ENCODE measurements around the gene NR1H2. TPM values are rescaled to one million over a fixed set of nuclear protein-coding genes. Genes with fewer than 3 reads are reported as not detected.
A peak's percentile ranks its signal among the peaks of the same experiment; 100 is the strongest.
"Not testable (repeated sequence)": the region's sequence is repeated elsewhere in the genome, so short reads cannot be mapped to it uniquely, and the experiment has no call there.

The NR1H2 gene
- total and polyA plus RNA-seq, 5 donors from 2014 or later, result 60.3 to 213 (median 74.9) TPM

- DNase-seq, result no peak
- peaks cover 0 to 5% (median 0%) of the 10 kb centered on the region in 7 donors for H3K9me3 Mint-ChIP-seq
- Histone ChIP-seq H3K4me3 (ENCODE audit: low read depth, low read length) (no peak overlapping the region), H3K27ac (ENCODE audit: insufficient read depth, low read length, poor library complexity, severe bottlenecking) (no peak overlapping the region), H3K4me1 (ENCODE audit: control insufficient read depth, insufficient read depth, low read length, poor library complexity, severe bottlenecking) (peaks cover 4% of the 10 kb centered on the region), H3K36me3 (ENCODE audit: control insufficient read depth, insufficient read depth, low read length) (no peaks in the 10 kb centered on the region), H3K27me3 (ENCODE audit: control insufficient read depth, insufficient read depth, low read length) (no peaks in the 10 kb centered on the region), H3K9me3 (ENCODE audit: control insufficient read depth in 2 of 2, low read length in 2 of 2) (no peaks in the 10 kb centered on the region)
- H3K4me1 Mint-ChIP-seq, result peaks cover 6 to 20% (median 14%) of the 10 kb centered on the region in 4 donors
- H3K36me3 Mint-ChIP-seq, result peaks cover 9% of the 10 kb centered on the region
- peak overlapping the region in 1 of 3 donors; percentile 76 for H3K27ac Mint-ChIP-seq
- H3K4me3 Mint-ChIP-seq, result peak overlapping the region in 1 of 4 donors; percentile 50
- peaks cover 14% of the 10 kb centered on the region for H3K27me3 Mint-ChIP-seq
- ATAC-seq (ENCODE audit: low read depth in 2 of 2), result no peak
Measured at GRCh38 chr19:50349277-50350057, 26.8 kb upstream of the NR1H2 start.

DNA sequence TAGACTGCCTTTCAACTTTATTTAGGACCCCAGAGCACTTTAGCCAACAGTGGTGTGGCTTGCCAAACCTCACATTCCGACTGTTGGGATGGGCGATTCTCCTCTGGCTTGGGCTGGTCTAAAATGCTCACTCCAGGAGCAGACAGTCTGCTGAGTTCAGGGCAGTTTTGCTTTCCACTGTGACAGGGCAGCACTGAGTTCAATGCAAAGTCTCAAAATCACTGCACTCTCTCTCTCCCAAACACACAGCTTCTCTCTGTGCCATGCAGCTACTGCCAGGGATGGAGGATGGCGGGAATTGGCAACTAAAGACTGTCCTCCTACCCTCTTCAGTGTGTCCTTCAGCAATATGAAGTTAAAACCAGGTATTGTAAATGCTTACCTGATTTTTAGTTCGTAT is 24.0 kb upstream of the NR1H2 start:
- Mint-ChIP-seq H3K4me3 (no peak overlapping the region), H3K9me3 (peaks cover 0 to 1% (median 0%) of the 10 kb centered on the region in 7 donors), H3K36me3 (peaks cover 1% of the 10 kb centered on the region), H3K4me1 (peaks cover 5 to 11% (median 9%) of the 10 kb centered on the region in 4 donors), H3K27ac (no peak overlapping the region), H3K27me3 (peaks cover 16% of the 10 kb centered on the region)
- DNase-seq (no peak), ATAC-seq (ENCODE audit: low read depth in 2 of 2) (no peak)
- H3K27ac ChIP-seq (ENCODE audit: insufficient read depth, low read length, poor library complexity, severe bottlenecking), result no peak overlapping the region
- peaks cover 6% of the 10 kb centered on the region for H3K4me1 ChIP-seq (ENCODE audit: control insufficient read depth, insufficient read depth, low read length, poor library complexity, severe bottlenecking)
- no peaks in the 10 kb centered on the region for H3K36me3 ChIP-seq (ENCODE audit: control insufficient read depth, insufficient read depth, low read length)
- no peak overlapping the region for H3K4me3 ChIP-seq (ENCODE audit: low read depth, low read length)
- H3K9me3 ChIP-seq (ENCODE audit: control insufficient read depth in 2 of 2, low read length in 2 of 2), result no peaks in the 10 kb centered on the region
- no peaks in the 10 kb centered on the region for H3K27me3 ChIP-seq (ENCODE audit: control insufficient read depth, insufficient read depth, low read length)

DNA sequence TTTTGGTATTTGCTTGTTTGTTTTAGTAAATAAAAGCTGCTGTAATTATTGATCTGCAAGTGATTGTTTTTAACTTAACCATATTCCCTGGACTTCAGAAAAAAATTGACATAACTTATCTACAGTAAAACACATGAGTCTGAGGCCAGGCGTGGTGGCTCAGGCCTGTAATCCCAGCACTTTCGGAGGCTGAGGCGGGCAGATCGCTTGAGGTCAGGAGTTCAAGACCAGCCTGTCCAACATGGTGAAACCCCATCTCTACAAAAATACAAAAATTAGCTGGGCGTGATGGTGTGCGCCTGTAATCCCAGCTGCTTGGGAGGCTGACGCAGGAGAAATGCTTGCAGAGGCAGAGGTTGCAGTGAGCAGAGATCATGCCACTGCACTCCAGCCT is 22.8 kb upstream of the NR1H2 start:
- not testable (repeated sequence) for H3K27ac Mint-ChIP-seq

DNA sequence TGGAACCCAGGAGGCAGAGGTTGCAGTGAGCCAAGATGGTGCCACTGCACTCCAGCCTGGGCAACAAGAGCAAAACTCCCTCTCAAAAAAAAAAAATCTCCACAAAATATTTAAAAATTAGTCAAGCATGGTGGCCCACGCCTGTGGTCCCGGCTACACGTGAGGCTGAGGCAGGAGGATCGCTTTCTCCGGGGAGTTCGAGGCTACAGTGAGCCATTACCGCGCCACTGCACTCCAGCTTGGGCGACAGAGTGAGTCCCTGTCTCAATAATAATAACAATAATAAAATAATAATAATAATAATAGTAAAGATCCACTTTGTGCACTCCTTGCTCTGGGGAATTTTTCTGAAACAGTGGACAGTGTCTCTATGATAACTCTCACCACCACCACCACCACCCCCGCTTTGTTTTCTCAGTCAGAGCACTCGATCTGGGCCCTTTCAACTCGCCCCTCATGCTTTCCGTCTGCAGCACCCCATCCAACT is 19.5 kb upstream of the NR1H2 start:
- H3K9me3 Mint-ChIP-seq, result no peaks in the 10 kb centered on the region
- ATAC-seq (ENCODE audit: low read depth in 2 of 2), result no peak
- no peak overlapping the region for H3K4me3 ChIP-seq (ENCODE audit: low read depth, low read length)
- no peak for DNase-seq
- no peaks in the 10 kb centered on the region for H3K36me3 Mint-ChIP-seq
- peaks cover 13% of the 10 kb centered on the region for H3K27me3 Mint-ChIP-seq
- H3K27me3 ChIP-seq (ENCODE audit: control insufficient read depth, insufficient read depth, low read length), result no peaks in the 10 kb centered on the region
- no peaks in the 10 kb centered on the region for H3K36me3 ChIP-seq (ENCODE audit: control insufficient read depth, insufficient read depth, low read length)
- peaks cover 11% of the 10 kb centered on the region for H3K4me1 ChIP-seq (ENCODE audit: control insufficient read depth, insufficient read depth, low read length, poor library complexity, severe bottlenecking)
- peak overlapping the region; percentile 92 to 98 (median 96) for H3K4me3 Mint-ChIP-seq
- peak overlapping the region; percentile 97 for H3K27ac ChIP-seq (ENCODE audit: insufficient read depth, low read length, poor library complexity, severe bottlenecking)
- H3K9me3 ChIP-seq (ENCODE audit: control insufficient read depth in 2 of 2, low read length in 2 of 2), result no peaks in the 10 kb centered on the region
- H3K27ac Mint-ChIP-seq, result peak overlapping the region; percentile 95 to 99 (median 98)
- H3K4me1 Mint-ChIP-seq, result peaks cover 9 to 38% (median 14%) of the 10 kb centered on the region in 4 donors

More for the DNA sequence above, 22.8 kb upstream of the NR1H2 start:
- not testable (repeated sequence) for DNase-seq; H3K36me3 Mint-ChIP-seq; H3K4me3 Mint-ChIP-seq; H3K36me3 ChIP-seq (ENCODE audit: control insufficient read depth, insufficient read depth, low read length); H3K9me3 Mint-ChIP-seq; H3K4me3 ChIP-seq (ENCODE audit: low read depth, low read length); H3K27me3 ChIP-seq (ENCODE audit: control insufficient read depth, insufficient read depth, low read length); ATAC-seq (ENCODE audit: low read depth in 2 of 2); H3K9me3 ChIP-seq (ENCODE audit: control insufficient read depth in 2 of 2, low read length in 2 of 2); H3K27ac ChIP-seq (ENCODE audit: insufficient read depth, low read length, poor library complexity, severe bottlenecking)
- Mint-ChIP-seq H3K4me1 (peaks cover 0 to 12% (median 8%) of the 10 kb centered on the region in 4 donors), H3K27me3 (peaks cover 23% of the 10 kb centered on the region)
- H3K4me1 ChIP-seq (ENCODE audit: control insufficient read depth, insufficient read depth, low read length, poor library complexity, severe bottlenecking), result peaks cover 11% of the 10 kb centered on the region

GRCh38 chr19:50357178-50358100 is 18.8 kb upstream of the NR1H2 start:
- no peaks in the 10 kb centered on the region for H3K9me3 ChIP-seq (ENCODE audit: control insufficient read depth in 2 of 2, low read length in 2 of 2)
- peak overlapping the region; percentile 97 for H3K27ac ChIP-seq (ENCODE audit: insufficient read depth, low read length, poor library complexity, severe bottlenecking)
- peak overlapping the region; percentile 78 for H3K4me3 ChIP-seq (ENCODE audit: low read depth, low read length)
- Mint-ChIP-seq H3K4me1 (peaks cover 12 to 43% (median 15%) of the 10 kb centered on the region in 4 donors), H3K36me3 (no peaks in the 10 kb centered on the region), H3K27ac (peak overlapping the region; percentile 95 to 99 (median 98)), H3K4me3 (peak overlapping the region; percentile 92 to 98 (median 96)), H3K9me3 (no peaks in the 10 kb centered on the region), H3K27me3 (peaks cover 13% of the 10 kb centered on the region)
- ATAC-seq (ENCODE audit: low read depth in 2 of 2), result peak; percentile 82 to 83
- no peaks in the 10 kb centered on the region for H3K27me3 ChIP-seq (ENCODE audit: control insufficient read depth, insufficient read depth, low read length)
- H3K4me1 ChIP-seq (ENCODE audit: control insufficient read depth, insufficient read depth, low read length, poor library complexity, severe bottlenecking), result peaks cover 11% of the 10 kb centered on the region
- DNase-seq, result peak; percentile 78 to 93 (median 91)
- H3K36me3 ChIP-seq (ENCODE audit: control insufficient read depth, insufficient read depth, low read length), result no peaks in the 10 kb centered on the region

GRCh38 chr19:50358483-50359327 is 17.6 kb upstream of the NR1H2 start:
- Mint-ChIP-seq H3K4me1 (peaks cover 12 to 54% (median 18%) of the 10 kb centered on the region in 4 donors), H3K27ac (peak overlapping the region; percentile 88 to 99 (median 98)), H3K9me3 (no peaks in the 10 kb centered on the region), H3K27me3 (peaks cover 13% of the 10 kb centered on the region), H3K36me3 (no peaks in the 10 kb centered on the region), H3K4me3 (peak overlapping the region; percentile 92 to 98 (median 96))
- DNase-seq, result peak; percentile 67 to 84 (median 83)
- Histone ChIP-seq H3K4me3 (ENCODE audit: low read depth, low read length) (peak overlapping the region; percentile 78), H3K36me3 (ENCODE audit: control insufficient read depth, insufficient read depth, low read length) (no peaks in the 10 kb centered on the region), H3K4me1 (ENCODE audit: control insufficient read depth, insufficient read depth, low read length, poor library complexity, severe bottlenecking) (peaks cover 15% of the 10 kb centered on the region), H3K27ac (ENCODE audit: insufficient read depth, low read length, poor library complexity, severe bottlenecking) (peak overlapping the region; percentile 97), H3K9me3 (ENCODE audit: control insufficient read depth in 2 of 2, low read length in 2 of 2) (no peaks in the 10 kb centered on the region), H3K27me3 (ENCODE audit: control insufficient read depth, insufficient read depth, low read length) (no peaks in the 10 kb centered on the region)
- ATAC-seq (ENCODE audit: low read depth in 2 of 2), result peak in 1 of 2 donors; percentile 16

All from CD4-positive, CD25-positive, alpha-beta regulatory T cell (primary cell).